ENCODE data around the gene SLC30A2.
"Not testable (repeated sequence)": the region's sequence is repeated elsewhere in the genome, so short reads cannot be mapped to it uniquely, and the experiment has no call there.

The SLC30A2 gene, protein sequence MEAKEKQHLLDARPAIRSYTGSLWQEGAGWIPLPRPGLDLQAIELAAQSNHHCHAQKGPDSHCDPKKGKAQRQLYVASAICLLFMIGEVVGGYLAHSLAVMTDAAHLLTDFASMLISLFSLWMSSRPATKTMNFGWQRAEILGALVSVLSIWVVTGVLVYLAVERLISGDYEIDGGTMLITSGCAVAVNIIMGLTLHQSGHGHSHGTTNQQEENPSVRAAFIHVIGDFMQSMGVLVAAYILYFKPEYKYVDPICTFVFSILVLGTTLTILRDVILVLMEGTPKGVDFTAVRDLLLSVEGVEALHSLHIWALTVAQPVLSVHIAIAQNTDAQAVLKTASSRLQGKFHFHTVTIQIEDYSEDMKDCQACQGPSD

DNA sequence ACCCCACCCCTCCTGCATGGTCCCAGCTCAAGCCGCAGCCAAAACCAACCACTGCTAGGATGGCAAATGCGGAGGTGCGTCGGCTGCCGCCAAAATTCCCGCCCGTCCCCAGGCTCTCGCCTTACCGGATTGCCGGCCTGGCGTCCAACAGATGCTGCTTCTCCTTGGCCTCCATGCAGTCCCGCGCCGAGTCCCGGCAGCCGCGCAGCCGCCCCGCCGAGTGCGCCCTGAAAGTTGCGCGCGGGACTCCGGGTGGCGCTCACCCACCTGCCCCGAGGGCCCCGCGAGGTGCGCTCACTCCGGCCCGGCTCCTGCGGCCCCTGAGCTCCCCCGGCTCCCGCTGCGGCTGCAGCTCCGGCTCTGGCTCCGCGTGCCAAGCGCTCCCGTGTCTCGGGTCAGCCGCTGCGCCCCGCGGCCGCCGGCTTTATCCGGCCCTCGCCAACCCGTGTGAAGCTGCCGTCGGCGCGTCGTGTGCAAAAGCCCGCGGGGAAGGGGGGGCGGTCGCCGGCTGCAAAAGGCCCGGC, at the start of gene SLC30A2:
TSS of gene SLC30A2 (minus strand) at position 397 of the 524 bp plus-strand sequence. CDS start at position 175, 222 bp downstream.
- H3K36me3 ChIP-seq (ENCODE audit: control insufficient read depth, insufficient read depth, low read length) = no peaks in the 10 kb centered on the region
- no peaks in the 10 kb centered on the region for H3K79me2 ChIP-seq
- H3K4me2 ChIP-seq (ENCODE audit: low read length) = peak within 1 kb of the TSS; percentile 56
- no peak within 1 kb of the TSS for H3K9ac ChIP-seq
- TF ChIP-seq CTCF (IDR thresholded peaks at IDR 0.05) = no peak
- H3K9me3 ChIP-seq (ENCODE audit: control insufficient read depth, low read length) = no peaks in the 10 kb centered on the region
- H3K27ac ChIP-seq = no peak within 1 kb of the TSS
- peak within 1 kb of the TSS; percentile 28 for H2AFZ ChIP-seq
- H3K27me3 ChIP-seq (ENCODE audit: control insufficient read depth, insufficient read depth, low read length) = peaks cover 18% of the 10 kb centered on the region
- H3K4me3 ChIP-seq (ENCODE audit: low read depth, low read length) = peak within 1 kb of the TSS; percentile 25
- H3K4me1 ChIP-seq = no peaks in the 10 kb centered on the region

DNA sequence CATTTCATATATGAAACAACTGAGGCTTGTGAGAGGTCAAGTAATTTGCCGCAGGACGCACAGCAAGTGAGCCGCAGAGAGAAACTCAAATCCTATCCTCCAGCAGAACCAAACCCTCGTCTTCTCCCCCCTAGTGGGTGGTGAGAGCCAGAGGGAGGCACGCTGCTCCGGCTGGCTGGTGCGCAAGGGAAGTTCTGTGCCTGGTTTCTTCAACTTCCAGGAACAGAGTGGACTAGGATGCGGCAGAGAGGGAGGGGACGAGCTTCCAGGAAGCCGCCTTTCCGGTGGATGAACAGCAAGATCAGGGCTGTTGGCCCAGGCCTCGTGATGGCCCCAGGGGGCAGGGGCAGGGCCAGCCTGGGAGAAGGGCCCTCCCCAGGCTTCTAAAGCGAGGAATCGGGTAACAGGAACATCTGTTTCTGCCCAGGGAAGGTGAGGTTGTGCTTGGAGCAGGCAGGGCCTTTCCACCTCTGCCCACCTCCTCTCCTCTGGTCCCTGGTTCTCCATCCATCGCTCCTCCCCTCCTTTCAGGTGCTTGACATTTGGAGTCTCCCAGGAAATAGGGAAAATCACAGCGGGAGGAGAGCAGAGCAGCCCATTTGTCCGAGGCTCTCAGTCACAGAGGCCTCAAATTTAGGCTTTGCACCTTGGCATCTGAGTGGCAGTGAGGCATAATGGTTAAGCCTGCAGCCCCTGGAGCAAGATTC, 48.9 kb upstream of the SLC30A2 start:
- no peaks in the 10 kb centered on the region for H3K27me3 ChIP-seq (ENCODE audit: control insufficient read depth, insufficient read depth, low read length)
- H2AFZ ChIP-seq = peak overlapping the region; percentile 46
- no peaks in the 10 kb centered on the region for H3K36me3 ChIP-seq (ENCODE audit: control insufficient read depth, insufficient read depth, low read length)
- no peak for TF ChIP-seq CTCF (IDR thresholded peaks at IDR 0.05)
- no peak overlapping the region for H3K4me3 ChIP-seq (ENCODE audit: low read depth, low read length)
- H3K9me3 ChIP-seq (ENCODE audit: control insufficient read depth, low read length) = no peaks in the 10 kb centered on the region
- H3K27ac ChIP-seq = peak overlapping the region; percentile 59
- H3K4me1 ChIP-seq = no peaks in the 10 kb centered on the region
- H3K4me2 ChIP-seq (ENCODE audit: low read length) = no peak overlapping the region
- H3K79me2 ChIP-seq = no peaks in the 10 kb centered on the region
- H3K9ac ChIP-seq = no peak overlapping the region

DNA sequence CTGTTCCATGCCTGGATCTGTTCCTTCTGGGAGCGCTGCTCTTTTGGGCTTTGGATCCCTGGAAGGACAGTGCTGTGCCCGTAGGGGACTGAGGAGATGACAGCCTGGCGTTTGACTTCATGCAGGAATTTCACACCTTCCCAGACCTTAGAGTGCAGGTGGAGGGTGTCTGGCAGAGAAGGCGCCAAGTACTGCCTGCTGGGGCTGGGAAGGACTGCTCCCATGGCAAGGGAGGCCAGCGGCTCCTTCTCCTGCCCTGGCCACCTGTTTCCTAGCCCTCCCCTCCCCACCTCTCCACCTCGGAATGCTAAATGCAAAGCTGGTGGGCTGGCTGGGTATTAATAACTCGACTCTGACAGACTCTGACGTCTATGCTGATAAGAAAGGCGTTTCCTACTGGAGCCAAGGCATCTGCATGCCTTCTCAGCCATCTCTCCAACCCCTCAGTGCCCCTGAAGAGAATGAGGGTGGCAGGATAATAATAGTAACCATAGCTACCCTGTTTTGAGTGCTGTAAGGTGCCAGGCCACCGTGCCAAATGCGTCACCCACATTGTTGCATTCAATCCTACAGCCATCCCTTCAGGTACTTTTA, 48.3 kb upstream of the SLC30A2 start:
- no peaks in the 10 kb centered on the region for H3K27me3 ChIP-seq (ENCODE audit: control insufficient read depth, insufficient read depth, low read length)
- H3K4me3 ChIP-seq (ENCODE audit: low read depth, low read length) = no peak overlapping the region
- no peak overlapping the region for H2AFZ ChIP-seq
- no peak for TF ChIP-seq CTCF (IDR thresholded peaks at IDR 0.05)
- H3K4me2 ChIP-seq (ENCODE audit: low read length) = no peak overlapping the region
- H3K36me3 ChIP-seq (ENCODE audit: control insufficient read depth, insufficient read depth, low read length) = no peaks in the 10 kb centered on the region
- no peaks in the 10 kb centered on the region for H3K4me1 ChIP-seq
- H3K9ac ChIP-seq = no peak overlapping the region
- no peaks in the 10 kb centered on the region for H3K79me2 ChIP-seq
- peak overlapping the region; percentile 59 for H3K27ac ChIP-seq
- H3K9me3 ChIP-seq (ENCODE audit: control insufficient read depth, low read length) = no peaks in the 10 kb centered on the region

GRCh38 chr1:26093569-26093968, 47.7 kb upstream of the SLC30A2 start:
- H3K4me2 ChIP-seq (ENCODE audit: low read length); H3K9ac ChIP-seq; H2AFZ ChIP-seq; H3K4me1 ChIP-seq; H3K9me3 ChIP-seq (ENCODE audit: control insufficient read depth, low read length); H3K4me3 ChIP-seq (ENCODE audit: low read depth, low read length); H3K36me3 ChIP-seq (ENCODE audit: control insufficient read depth, insufficient read depth, low read length); H3K27me3 ChIP-seq (ENCODE audit: control insufficient read depth, insufficient read depth, low read length); H3K79me2 ChIP-seq: not testable (repeated sequence)
- H3K27ac ChIP-seq = peak overlapping the region; percentile 59

DNA sequence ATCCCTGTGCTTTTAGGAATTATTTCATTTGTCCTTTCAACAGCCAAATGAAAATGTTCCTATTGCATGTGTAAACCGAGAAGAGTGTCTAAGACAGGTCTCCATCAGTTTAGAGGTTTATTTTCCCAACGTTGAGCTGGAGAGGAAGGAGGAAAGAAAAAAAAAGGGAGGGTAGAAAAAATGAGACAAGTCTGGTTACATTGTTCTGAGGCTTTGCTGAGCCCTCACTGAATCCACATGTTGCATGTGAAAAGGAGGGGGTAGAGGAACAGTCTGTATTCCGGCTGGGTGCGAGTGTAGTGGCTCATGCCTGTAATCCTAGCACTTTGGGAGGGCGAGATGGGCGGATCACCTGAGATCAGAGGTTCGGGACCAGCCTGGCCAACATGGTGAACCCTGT, 46.5 kb upstream of the SLC30A2 start:
- no peaks in the 10 kb centered on the region for H3K36me3 ChIP-seq (ENCODE audit: control insufficient read depth, insufficient read depth, low read length)
- no peak overlapping the region for H2AFZ ChIP-seq
- no peaks in the 10 kb centered on the region for H3K4me1 ChIP-seq
- no peak for TF ChIP-seq CTCF (IDR thresholded peaks at IDR 0.05)
- no peak overlapping the region for H3K4me2 ChIP-seq (ENCODE audit: low read length)
- H3K9ac ChIP-seq = no peak overlapping the region
- H3K27ac ChIP-seq = no peak overlapping the region
- H3K4me3 ChIP-seq (ENCODE audit: low read depth, low read length) = no peak overlapping the region
- no peaks in the 10 kb centered on the region for H3K27me3 ChIP-seq (ENCODE audit: control insufficient read depth, insufficient read depth, low read length)
- H3K79me2 ChIP-seq = no peaks in the 10 kb centered on the region
- no peaks in the 10 kb centered on the region for H3K9me3 ChIP-seq (ENCODE audit: control insufficient read depth, low read length)

Data from parathyroid adenoma (tissue), 2 donors.